Activated naive CD8-positive, alpha-beta T cell (primary cell): ENCODE results near the gene PSMB11.
"Not testable (repeated sequence)": the region's sequence is repeated elsewhere in the genome, so short reads cannot be mapped to it uniquely, and the experiment has no call there.

Source experiments
- H3K27ac Mint-ChIP-seq: one replicate; pipeline ENCODE4 v1.8.0; 2021; ENCODE audit warnings: mixed read lengths
- H3K27me3 Mint-ChIP-seq: one replicate; pipeline ENCODE4 v1.8.0; 2021; ENCODE audit warnings: mixed read lengths
- H3K36me3 Mint-ChIP-seq: one replicate; pipeline ENCODE4 v1.8.0; 2021; ENCODE audit warnings: mixed read lengths
- H3K4me1 Mint-ChIP-seq: one replicate; pipeline ENCODE4 v1.8.0; 2021; ENCODE audit warnings: low read depth, mixed read lengths
- H3K4me3 Mint-ChIP-seq: one replicate; pipeline ENCODE4 v1.8.0; 2021; ENCODE audit warnings: mild to moderate bottlenecking, mixed read lengths
- H3K9me3 Mint-ChIP-seq: one replicate; pipeline ENCODE4 v1.8.0; 2021; ENCODE audit warnings: low read depth, mixed read lengths

The PSMB11 gene

GRCh38 chr14:23042162-23042965, at the start of gene PSMB11:
Gene PSMB11 (plus strand): TSS chr14:23042212. CDS start chr14:23042226, 14 bp downstream.
- Mint-ChIP-seq H3K4me3 (no peak within 1 kb of the TSS), H3K27ac (no peak within 1 kb of the TSS), H3K9me3 (no peaks in the 10 kb centered on the region), H3K27me3 (peaks cover 1% of the 10 kb centered on the region), H3K4me1 (no peaks in the 10 kb centered on the region), H3K36me3 (no peaks in the 10 kb centered on the region)

- Mint-ChIP-seq H3K9me3 (no peaks in the 10 kb centered on the region), H3K4me1 (no peaks in the 10 kb centered on the region), H3K4me3 (no peak overlapping the region), H3K27ac (no peak overlapping the region), H3K27me3 (no peaks in the 10 kb centered on the region), H3K36me3 (peaks cover 4% of the 10 kb centered on the region)
Observed at GRCh38 chr14:22993517-22993916, 48.5 kb upstream of the PSMB11 start.

- no peaks in the 10 kb centered on the region for H3K27me3 Mint-ChIP-seq
- no peak overlapping the region for H3K4me3 Mint-ChIP-seq
- peaks cover 4% of the 10 kb centered on the region for H3K36me3 Mint-ChIP-seq
- H3K4me1 Mint-ChIP-seq = no peaks in the 10 kb centered on the region
- no peaks in the 10 kb centered on the region for H3K9me3 Mint-ChIP-seq
- no peak overlapping the region for H3K27ac Mint-ChIP-seq
Observed at GRCh38 chr14:22994762-22995275, 47.2 kb upstream of the PSMB11 start.

DNA sequence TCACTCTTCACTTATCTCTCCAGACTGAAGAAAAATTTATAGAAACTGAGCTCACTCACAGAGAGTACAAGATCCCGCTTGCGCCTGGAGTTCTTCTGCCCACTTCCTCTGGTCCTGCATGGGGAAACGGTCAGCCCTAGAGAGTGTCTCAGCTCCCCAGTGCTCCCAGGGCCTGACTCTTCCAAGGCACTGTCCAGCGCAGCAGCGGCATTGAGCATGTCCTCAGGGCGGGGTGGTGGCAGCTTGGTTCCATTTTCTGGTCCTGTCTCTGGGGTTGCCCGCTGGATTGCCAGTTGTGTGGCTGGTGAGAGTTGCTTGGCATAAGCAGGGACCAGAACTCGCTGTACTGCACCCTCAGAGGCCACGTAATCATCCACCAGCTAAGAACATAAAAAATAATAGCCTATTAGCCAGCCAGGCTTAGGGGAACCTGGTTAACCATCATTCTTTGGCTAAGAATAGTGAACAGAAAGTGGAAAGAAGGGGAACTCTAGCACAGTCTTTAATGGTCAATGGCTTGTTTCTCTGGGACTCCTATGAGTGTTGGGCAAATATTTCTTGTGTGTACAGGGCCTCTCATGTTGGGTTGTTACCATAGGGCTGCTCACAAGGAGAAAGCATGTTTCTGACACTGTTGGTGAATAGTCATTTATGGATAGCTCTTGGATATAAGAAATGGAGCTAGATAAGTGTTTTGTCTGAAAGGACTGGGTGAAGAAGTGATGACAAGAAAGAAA, 46.0 kb upstream of the PSMB11 start:
- Mint-ChIP-seq H3K4me1 (no peaks in the 10 kb centered on the region), H3K27me3 (no peaks in the 10 kb centered on the region), H3K4me3 (no peak overlapping the region), H3K36me3 (peaks cover 2% of the 10 kb centered on the region), H3K27ac (no peak overlapping the region), H3K9me3 (no peaks in the 10 kb centered on the region)

DNA sequence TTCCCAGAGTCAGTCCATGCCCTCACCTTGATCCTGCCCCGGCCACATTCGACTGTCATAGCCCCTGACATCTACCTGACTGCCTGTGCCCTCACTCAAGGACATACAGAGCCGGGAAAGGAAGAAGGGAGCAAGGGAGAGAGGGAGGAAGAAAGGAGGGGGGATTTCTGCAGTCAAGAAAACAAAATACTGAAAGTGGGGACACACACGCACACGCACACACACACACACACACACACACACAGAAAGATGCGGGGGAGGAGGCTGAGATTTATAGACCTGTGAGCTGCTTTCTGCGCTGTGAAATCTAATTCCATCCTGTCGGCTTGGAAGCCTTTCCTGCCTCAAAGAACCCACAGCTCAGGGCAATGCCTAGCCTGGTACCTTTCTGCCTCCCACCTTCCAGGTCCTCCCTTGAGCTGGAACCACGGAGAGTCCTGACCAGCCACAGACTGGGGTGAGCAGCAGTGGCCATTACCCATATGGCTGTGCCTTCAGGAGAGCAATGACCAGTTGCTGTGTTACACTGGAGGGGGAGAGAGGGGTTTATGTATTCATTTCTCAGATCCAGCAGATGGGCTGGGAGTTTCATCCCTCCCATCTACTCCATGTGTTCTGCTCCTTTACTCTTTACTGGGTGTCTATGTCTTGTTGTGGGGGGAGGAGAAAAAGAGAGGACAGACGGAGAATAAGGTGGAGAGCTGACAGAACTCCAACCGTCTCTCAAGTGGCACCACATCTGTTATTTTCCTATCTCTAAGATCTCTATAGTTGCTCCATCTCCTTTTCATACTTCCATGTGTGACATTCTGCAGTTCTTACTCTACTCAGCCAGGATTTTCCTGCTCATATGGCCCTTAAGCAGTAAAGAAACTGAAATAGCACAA, 45.0 kb upstream of the PSMB11 start:
- Mint-ChIP-seq H3K4me3 (no peak overlapping the region), H3K27ac (no peak overlapping the region), H3K36me3 (peaks cover 2% of the 10 kb centered on the region), H3K4me1 (no peaks in the 10 kb centered on the region), H3K9me3 (no peaks in the 10 kb centered on the region), H3K27me3 (no peaks in the 10 kb centered on the region)

GRCh38 chr14:22997676-22998323, 44.2 kb upstream of the PSMB11 start:
- H3K36me3 Mint-ChIP-seq = peaks cover 2% of the 10 kb centered on the region
- no peaks in the 10 kb centered on the region for H3K9me3 Mint-ChIP-seq
- no peaks in the 10 kb centered on the region for H3K27me3 Mint-ChIP-seq
- H3K4me1 Mint-ChIP-seq = no peaks in the 10 kb centered on the region
- H3K4me3 Mint-ChIP-seq = no peak overlapping the region
- H3K27ac Mint-ChIP-seq = no peak overlapping the region

GRCh38 chr14:22998329-22999012, 43.5 kb upstream of the PSMB11 start:
- Mint-ChIP-seq H3K27ac (no peak overlapping the region), H3K4me3 (no peak overlapping the region), H3K4me1 (no peaks in the 10 kb centered on the region), H3K27me3 (no peaks in the 10 kb centered on the region), H3K9me3 (no peaks in the 10 kb centered on the region), H3K36me3 (no peaks in the 10 kb centered on the region)

GRCh38 chr14:23000860-23001259, 41.2 kb upstream of the PSMB11 start:
- H3K4me1 Mint-ChIP-seq = peaks cover 6% of the 10 kb centered on the region
- H3K27ac Mint-ChIP-seq = no peak overlapping the region
- H3K9me3 Mint-ChIP-seq = no peaks in the 10 kb centered on the region
- H3K27me3 Mint-ChIP-seq = no peaks in the 10 kb centered on the region
- no peak overlapping the region for H3K4me3 Mint-ChIP-seq
- no peaks in the 10 kb centered on the region for H3K36me3 Mint-ChIP-seq

- Mint-ChIP-seq H3K9me3 (no peaks in the 10 kb centered on the region), H3K27ac (no peak overlapping the region), H3K27me3 (no peaks in the 10 kb centered on the region), H3K36me3 (no peaks in the 10 kb centered on the region), H3K4me1 (peaks cover 22% of the 10 kb centered on the region), H3K4me3 (no peak overlapping the region)
Observed at GRCh38 chr14:23002592-23002991, 39.4 kb upstream of the PSMB11 start.

GRCh38 chr14:23004274-23004673, 37.7 kb upstream of the PSMB11 start:
- H3K4me1 Mint-ChIP-seq = peaks cover 38% of the 10 kb centered on the region
- not testable (repeated sequence) for H3K4me3 Mint-ChIP-seq, H3K27ac Mint-ChIP-seq, H3K9me3 Mint-ChIP-seq, H3K27me3 Mint-ChIP-seq, H3K36me3 Mint-ChIP-seq

DNA sequence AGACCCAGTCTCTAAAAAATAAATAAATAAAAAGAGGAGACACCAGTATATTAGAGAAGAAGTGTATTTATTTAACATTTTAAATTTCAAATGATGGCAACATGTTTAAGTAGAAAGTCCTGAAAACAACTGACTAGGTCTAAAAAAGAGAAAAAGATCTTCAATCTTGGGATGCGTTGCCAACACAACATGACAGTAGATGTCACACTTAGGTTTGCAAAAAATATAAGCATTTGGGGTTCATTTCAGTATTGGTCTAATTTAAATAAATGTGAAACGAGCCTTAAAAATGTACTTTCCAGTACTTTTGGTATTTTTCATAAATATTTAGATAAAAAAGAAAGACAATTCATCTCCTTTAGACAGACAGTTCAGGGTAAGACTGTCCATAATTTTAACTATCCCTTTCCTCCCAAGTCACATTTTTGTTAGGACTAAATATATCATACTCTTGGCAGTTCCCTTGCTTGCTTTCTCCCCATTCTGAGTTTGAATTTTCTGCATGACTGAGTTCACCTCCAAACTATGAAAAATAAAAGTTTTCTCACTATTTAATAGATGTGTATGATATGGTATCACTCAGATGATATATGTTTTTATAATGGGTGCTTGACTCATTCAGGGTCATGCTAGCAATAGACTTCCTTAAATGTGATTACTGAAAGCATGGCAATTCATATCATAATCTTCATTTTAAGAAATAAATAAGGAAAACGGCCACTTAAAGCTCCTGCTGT, 36.4 kb upstream of the PSMB11 start:
- Mint-ChIP-seq H3K4me1 (peaks cover 47% of the 10 kb centered on the region), H3K4me3 (peak overlapping the region; percentile 96), H3K36me3 (no peaks in the 10 kb centered on the region), H3K27ac (peak overlapping the region; percentile 98), H3K27me3 (no peaks in the 10 kb centered on the region), H3K9me3 (no peaks in the 10 kb centered on the region)

DNA sequence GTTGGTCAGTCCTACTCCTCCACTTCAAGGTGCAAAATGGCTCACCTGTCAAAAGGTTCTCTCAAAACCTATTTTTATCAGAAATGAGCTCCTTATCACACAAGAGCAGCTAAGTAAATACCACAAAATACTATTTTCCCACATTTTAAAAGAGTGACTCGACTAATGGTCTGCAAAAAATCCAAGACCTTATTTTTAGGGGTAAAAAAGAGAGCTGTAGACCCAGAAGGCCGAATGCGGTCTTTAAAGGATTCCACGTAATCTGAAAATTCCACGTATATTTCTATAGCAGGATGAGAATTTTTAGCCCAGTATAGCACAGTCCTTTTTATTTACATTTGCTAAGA, 35.9 kb upstream of the PSMB11 start:
- H3K27ac Mint-ChIP-seq = peak overlapping the region; percentile 98
- H3K4me1 Mint-ChIP-seq = peaks cover 47% of the 10 kb centered on the region
- no peaks in the 10 kb centered on the region for H3K27me3 Mint-ChIP-seq
- no peaks in the 10 kb centered on the region for H3K36me3 Mint-ChIP-seq
- H3K4me3 Mint-ChIP-seq = peak overlapping the region; percentile 96
- H3K9me3 Mint-ChIP-seq = no peaks in the 10 kb centered on the region

DNA sequence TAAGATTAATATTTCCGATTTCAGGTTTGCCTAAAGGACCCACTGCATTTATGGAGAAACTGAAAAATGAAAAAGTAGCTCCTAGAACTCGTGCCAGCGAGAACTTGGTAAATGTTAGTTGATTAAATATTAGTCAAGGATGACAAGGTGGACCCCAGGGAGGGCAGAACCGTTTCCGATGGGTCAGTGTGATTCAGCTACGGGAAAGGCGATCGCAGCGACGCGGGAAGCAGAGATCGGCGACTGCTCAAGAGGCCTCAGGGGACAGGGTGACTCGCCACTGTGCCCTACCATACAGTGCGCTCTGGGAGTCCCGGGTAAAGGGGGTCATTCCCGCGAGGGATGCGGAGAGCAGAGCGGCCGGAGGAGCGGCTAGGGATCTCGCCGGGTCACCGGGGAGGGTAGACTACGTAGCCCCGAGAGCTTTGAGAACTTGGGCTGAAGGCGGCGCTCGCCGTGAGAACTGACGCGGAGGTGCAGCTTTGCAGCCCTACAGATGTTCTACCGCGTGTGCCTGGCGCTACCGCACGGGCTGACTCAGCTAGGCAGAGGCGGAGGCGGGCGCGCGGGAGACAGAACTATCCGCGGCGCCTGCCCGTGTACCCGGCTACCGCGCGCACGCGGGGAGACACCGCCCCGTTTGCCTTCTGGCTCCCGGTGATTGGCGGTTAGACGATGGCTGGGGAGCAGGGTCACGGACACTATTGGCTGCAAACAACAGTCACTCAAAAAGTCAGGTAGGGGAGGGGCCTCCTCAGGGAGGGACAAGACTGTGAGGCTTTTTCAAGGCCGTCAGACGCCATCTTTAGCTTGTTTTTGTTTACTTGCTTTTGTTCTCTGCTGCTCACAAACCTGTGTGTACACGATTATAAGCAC, 35.2 kb upstream of the PSMB11 start:
- Mint-ChIP-seq H3K4me3 (peak overlapping the region; percentile 96), H3K4me1 (peaks cover 50% of the 10 kb centered on the region), H3K27me3 (no peaks in the 10 kb centered on the region), H3K9me3 (no peaks in the 10 kb centered on the region), H3K36me3 (no peaks in the 10 kb centered on the region), H3K27ac (peak overlapping the region; percentile 98)
